Nephron progenitor cell (in vitro differentiated cells): ENCODE results near the gene XRCC4.

ENCODE experiments used
- DNase-seq: peaks from one replicate; pipeline ENCODE4 v3.0.0; 2021
- H3K27ac Mint-ChIP-seq: 2 replicates; pipeline ENCODE4 v1.8.0; 2021; ENCODE audit warnings: mild to moderate bottlenecking, moderate library complexity, mixed read lengths
- H3K27me3 Mint-ChIP-seq: 2 replicates; pipeline ENCODE4 v1.8.0; 2021; ENCODE audit warnings: mild to moderate bottlenecking, low read depth, mixed read lengths; ENCODE audit not compliant: poor library complexity
- H3K36me3 Mint-ChIP-seq: 2 replicates; pipeline ENCODE4 v1.8.0; 2021; ENCODE audit warnings: low read depth, mixed read lengths
- H3K4me1 Mint-ChIP-seq: 2 replicates; pipeline ENCODE4 v1.8.0; 2021; ENCODE audit warnings: mixed read lengths
- H3K4me3 Mint-ChIP-seq: 2 replicates; pipeline ENCODE4 v1.8.0; 2021; ENCODE audit warnings: mild to moderate bottlenecking, moderate library complexity, mixed read lengths
- H3K9me3 Mint-ChIP-seq: 2 replicates; pipeline ENCODE4 v1.8.0; 2021; ENCODE audit warnings: mild to moderate bottlenecking, moderate library complexity, mixed read lengths
- CTCF ChIP-seq: fragments of 200-600 bp; sonication (generic); IDR thresholded peaks from 2 replicates; pipeline ENCODE4 v1.5.0; 2021; ENCODE audit warnings: antibody characterized with exemption

Gene XRCC4

GRCh38 chr5:83230511-83230910 lies 153.2 kb downstream of the XRCC4 start:
- H3K9me3 Mint-ChIP-seq, result no peaks in the 10 kb centered on the region
- H3K36me3 Mint-ChIP-seq, result no peaks in the 10 kb centered on the region
- H3K4me1 Mint-ChIP-seq, result peaks cover 5% of the 10 kb centered on the region
- no peak for TF ChIP-seq CTCF
- no peaks in the 10 kb centered on the region for H3K27me3 Mint-ChIP-seq
- no peak for DNase-seq
- no peak overlapping the region for H3K27ac Mint-ChIP-seq
- H3K4me3 Mint-ChIP-seq, result no peak overlapping the region

DNA sequence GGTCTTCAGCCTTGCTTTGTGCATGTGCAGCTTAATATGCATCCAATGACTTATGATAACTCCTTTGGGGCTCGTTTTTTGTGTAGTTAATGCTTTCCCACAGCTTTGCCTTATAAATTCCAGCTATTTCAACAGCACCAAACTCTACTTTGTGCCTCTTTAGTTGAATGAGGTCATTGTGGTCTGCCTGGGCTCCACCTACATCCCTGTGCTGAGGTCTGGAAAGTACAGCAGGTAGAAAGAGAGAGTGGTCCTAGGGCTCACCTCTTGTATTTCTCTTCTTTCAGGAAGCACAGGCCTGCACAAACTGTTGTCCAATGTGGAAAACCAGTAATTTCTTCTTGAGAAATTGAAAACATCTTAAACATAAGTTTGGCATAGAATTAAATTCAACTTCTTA lies 167.2 kb downstream of the XRCC4 start:
- H3K27me3 Mint-ChIP-seq, result no peaks in the 10 kb centered on the region
- no peaks in the 10 kb centered on the region for H3K36me3 Mint-ChIP-seq
- DNase-seq, result no peak

DNA sequence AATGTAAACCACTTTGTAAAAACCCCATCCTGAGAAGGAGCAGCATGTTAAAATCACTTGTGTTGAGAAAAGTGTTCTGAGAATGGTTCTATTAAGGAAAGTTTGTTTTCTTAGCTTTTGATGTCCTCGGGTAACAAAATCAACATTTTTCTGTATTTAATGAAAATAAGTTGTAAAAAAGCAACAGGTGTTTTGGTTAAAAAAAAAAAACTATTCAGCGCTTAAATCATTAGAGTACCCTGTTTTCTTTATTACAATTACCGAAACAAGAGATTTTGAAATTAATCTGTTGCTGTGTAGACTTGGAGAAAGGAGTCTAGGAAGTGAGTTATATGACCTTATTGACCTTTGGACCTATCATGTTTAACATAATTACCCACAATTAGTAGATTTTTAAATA lies 167.7 kb downstream of the XRCC4 start:
- H3K4me1 Mint-ChIP-seq, result peaks cover 32% of the 10 kb centered on the region
- no peak for DNase-seq
- no peak overlapping the region for H3K4me3 Mint-ChIP-seq
- TF ChIP-seq CTCF, result no peak
- H3K36me3 Mint-ChIP-seq, result no peaks in the 10 kb centered on the region
- no peak overlapping the region for H3K27ac Mint-ChIP-seq
- H3K9me3 Mint-ChIP-seq, result no peaks in the 10 kb centered on the region
- H3K27me3 Mint-ChIP-seq, result no peaks in the 10 kb centered on the region

More for the DNA sequence above, 167.2 kb downstream of the XRCC4 start:
- no peak for TF ChIP-seq CTCF
- Mint-ChIP-seq H3K4me3 (no peak overlapping the region), H3K27ac (no peak overlapping the region), H3K4me1 (peaks cover 32% of the 10 kb centered on the region), H3K9me3 (no peaks in the 10 kb centered on the region)

GRCh38 chr5:83246071-83246470 lies 168.7 kb downstream of the XRCC4 start:
- no peaks in the 10 kb centered on the region for H3K27me3 Mint-ChIP-seq
- no peak overlapping the region for H3K27ac Mint-ChIP-seq
- no peak for TF ChIP-seq CTCF

DNA sequence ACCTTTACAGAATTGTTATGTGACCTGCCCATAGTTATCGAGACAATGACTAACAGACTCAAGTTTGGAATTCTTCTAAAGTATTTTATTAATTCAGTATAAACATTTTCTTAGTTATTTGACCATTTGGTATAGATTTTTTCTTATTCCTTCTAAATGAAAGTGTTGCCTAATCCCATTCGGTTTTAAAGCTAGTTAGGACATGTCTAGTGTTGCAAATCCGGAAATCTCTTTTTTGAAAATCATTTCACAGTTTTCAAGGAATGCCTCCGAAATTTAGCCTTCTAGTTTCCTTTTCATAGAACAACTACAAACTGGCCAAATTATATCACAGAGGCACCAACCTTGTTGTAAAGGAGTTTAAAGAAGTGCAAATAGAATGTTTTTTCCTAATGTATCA lies 171.8 kb downstream of the XRCC4 start:
- DNase-seq, result no peak
- Mint-ChIP-seq H3K4me1 (peaks cover 33% of the 10 kb centered on the region), H3K27ac (no peak overlapping the region), H3K4me3 (no peak overlapping the region), H3K9me3 (no peaks in the 10 kb centered on the region), H3K36me3 (no peaks in the 10 kb centered on the region), H3K27me3 (no peaks in the 10 kb centered on the region)
- no peak for TF ChIP-seq CTCF

More at GRCh38 chr5:83246071-83246470, 168.7 kb downstream of the XRCC4 start:
- Mint-ChIP-seq H3K4me1 (peaks cover 32% of the 10 kb centered on the region), H3K36me3 (no peaks in the 10 kb centered on the region), H3K4me3 (no peak overlapping the region), H3K9me3 (no peaks in the 10 kb centered on the region)
- DNase-seq, result no peak

GRCh38 chr5:83251849-83252248 lies 174.5 kb downstream of the XRCC4 start:
- TF ChIP-seq CTCF, result no peak
- no peak for DNase-seq
- H3K4me3 Mint-ChIP-seq, result no peak overlapping the region
- H3K9me3 Mint-ChIP-seq, result no peaks in the 10 kb centered on the region
- H3K36me3 Mint-ChIP-seq, result no peaks in the 10 kb centered on the region
- H3K27me3 Mint-ChIP-seq, result no peaks in the 10 kb centered on the region
- H3K4me1 Mint-ChIP-seq, result peaks cover 12% of the 10 kb centered on the region
- H3K27ac Mint-ChIP-seq, result no peak overlapping the region
